ENCODE data around the gene TSKS. TPM values are rescaled to one million over a fixed set of nuclear protein-coding genes. Genes with fewer than 3 reads are reported as not detected.
A peak's percentile ranks its signal among the peaks of the same experiment; 100 is the strongest.
"Not testable (repeated sequence)": the region's sequence is repeated elsewhere in the genome, so short reads cannot be mapped to it uniquely, and the experiment has no call there.

The TSKS gene
- total and polyA plus RNA-seq, 2 donors: 0.26 to 1.2 TPM

GRCh38 chr19:49744946-49745381 lies 18.1 kb downstream of the TSKS start:
- Histone ChIP-seq H3K36me3 (ENCODE audit: insufficient read depth) (no peaks in the 10 kb centered on the region), H3K4me3 (ENCODE audit: low read depth, low read length) (no peak overlapping the region), H3K27ac (ENCODE audit: low read depth) (no peak overlapping the region), H3K4me1 (ENCODE audit: insufficient read depth) (peaks cover 2% of the 10 kb centered on the region)
- 95% methylated on average over 23 of the region's 23 CpGs for WGBS
- no peak for DNase-seq (ENCODE audit: extremely low spot score)

GRCh38 chr19:49741210-49741844 lies 21.8 kb downstream of the TSKS start:
- Histone ChIP-seq H3K4me3 (ENCODE audit: low read depth, low read length) (no peak overlapping the region), H3K36me3 (ENCODE audit: insufficient read depth) (no peaks in the 10 kb centered on the region), H3K27ac (ENCODE audit: low read depth) (no peak overlapping the region), H3K4me1 (ENCODE audit: insufficient read depth) (peaks cover 2% of the 10 kb centered on the region)
- WGBS: 89% methylated on average over 9 of the region's 9 CpGs
- no peak for DNase-seq (ENCODE audit: extremely low spot score)

- H3K4me1 ChIP-seq (ENCODE audit: insufficient read depth): peaks cover 2% of the 10 kb centered on the region
- H3K27ac ChIP-seq (ENCODE audit: low read depth): no peak overlapping the region
- DNase-seq (ENCODE audit: extremely low spot score): no peak
- no peak overlapping the region for H3K4me3 ChIP-seq (ENCODE audit: low read depth, low read length)
- 80% methylated on average over 10 of the region's 10 CpGs for WGBS
- no peaks in the 10 kb centered on the region for H3K36me3 ChIP-seq (ENCODE audit: insufficient read depth)
Measured at GRCh38 chr19:49739933-49740332, 23.2 kb downstream of the TSKS start.

- DNase-seq (ENCODE audit: extremely low spot score): no peak
- H3K36me3 ChIP-seq (ENCODE audit: insufficient read depth): no peaks in the 10 kb centered on the region
- WGBS: 87% methylated on average over 1 of the region's 1 CpG
- H3K4me3 ChIP-seq (ENCODE audit: low read depth, low read length): no peak overlapping the region
- H3K27ac ChIP-seq (ENCODE audit: low read depth): no peak overlapping the region
- H3K4me1 ChIP-seq (ENCODE audit: insufficient read depth): peaks cover 2% of the 10 kb centered on the region
Measured at GRCh38 chr19:49739098-49739497, 24.0 kb downstream of the TSKS start.

GRCh38 chr19:49738268-49738667 lies 24.8 kb downstream of the TSKS start:
- Histone ChIP-seq H3K4me1 (ENCODE audit: insufficient read depth) (peaks cover 2% of the 10 kb centered on the region), H3K27ac (ENCODE audit: low read depth) (no peak overlapping the region), H3K4me3 (ENCODE audit: low read depth, low read length) (no peak overlapping the region), H3K36me3 (ENCODE audit: insufficient read depth) (no peaks in the 10 kb centered on the region)
- WGBS: 85% methylated on average over 4 of the region's 4 CpGs
- DNase-seq (ENCODE audit: extremely low spot score): no peak

GRCh38 chr19:49730166-49730565 lies 32.9 kb downstream of the TSKS start:
- Histone ChIP-seq H3K4me3 (ENCODE audit: low read depth, low read length) (no peak overlapping the region), H3K27ac (ENCODE audit: low read depth) (no peak overlapping the region), H3K36me3 (ENCODE audit: insufficient read depth) (no peaks in the 10 kb centered on the region), H3K4me1 (ENCODE audit: insufficient read depth) (no peaks in the 10 kb centered on the region)
- WGBS: 75% methylated on average over 5 of the region's 5 CpGs
- no peak for DNase-seq (ENCODE audit: extremely low spot score)

- peak; percentile 83 for DNase-seq (ENCODE audit: extremely low spot score)
- WGBS: 25% methylated on average over 23 of the region's 23 CpGs
- Histone ChIP-seq H3K4me1 (ENCODE audit: insufficient read depth) (no peaks in the 10 kb centered on the region), H3K4me3 (ENCODE audit: low read depth, low read length) (no peak overlapping the region), H3K36me3 (ENCODE audit: insufficient read depth) (no peaks in the 10 kb centered on the region), H3K27ac (ENCODE audit: low read depth) (no peak overlapping the region)
Measured at GRCh38 chr19:49727217-49728030, 35.7 kb downstream of the TSKS start.

- H3K4me3 ChIP-seq (ENCODE audit: low read depth, low read length); H3K27ac ChIP-seq (ENCODE audit: low read depth); DNase-seq (ENCODE audit: extremely low spot score); H3K36me3 ChIP-seq (ENCODE audit: insufficient read depth); H3K4me1 ChIP-seq (ENCODE audit: insufficient read depth): not testable (repeated sequence)
- WGBS: 74% methylated on average over 22 of the region's 22 CpGs
Measured at GRCh38 chr19:49719420-49719819, 43.7 kb downstream of the TSKS start.

GRCh38 chr19:49718991-49719390 lies 44.1 kb downstream of the TSKS start:
- 76% methylated on average over 6 of the region's 6 CpGs for WGBS
- DNase-seq (ENCODE audit: extremely low spot score): no peak
- Histone ChIP-seq H3K4me1 (ENCODE audit: insufficient read depth) (no peaks in the 10 kb centered on the region), H3K4me3 (ENCODE audit: low read depth, low read length) (no peak overlapping the region), H3K27ac (ENCODE audit: low read depth) (no peak overlapping the region), H3K36me3 (ENCODE audit: insufficient read depth) (no peaks in the 10 kb centered on the region)

- 83% methylated on average over 8 of the region's 8 CpGs for WGBS
- no peak overlapping the region for H3K27ac ChIP-seq (ENCODE audit: low read depth)
- no peaks in the 10 kb centered on the region for H3K36me3 ChIP-seq (ENCODE audit: insufficient read depth)
- DNase-seq (ENCODE audit: extremely low spot score): no peak
- H3K4me3 ChIP-seq (ENCODE audit: low read depth, low read length): no peak overlapping the region
- no peaks in the 10 kb centered on the region for H3K4me1 ChIP-seq (ENCODE audit: insufficient read depth)
Measured at GRCh38 chr19:49718511-49718910, 44.6 kb downstream of the TSKS start.

- DNase-seq (ENCODE audit: extremely low spot score): no peak
- H3K36me3 ChIP-seq (ENCODE audit: insufficient read depth): no peaks in the 10 kb centered on the region
- no peak overlapping the region for H3K4me3 ChIP-seq (ENCODE audit: low read depth, low read length)
- 72% methylated on average over 3 of the region's 3 CpGs for WGBS
- no peak overlapping the region for H3K27ac ChIP-seq (ENCODE audit: low read depth)
- H3K4me1 ChIP-seq (ENCODE audit: insufficient read depth): no peaks in the 10 kb centered on the region
Measured at GRCh38 chr19:49716154-49716553, 47.0 kb downstream of the TSKS start.

- Histone ChIP-seq H3K27ac (ENCODE audit: low read depth) (no peak overlapping the region), H3K36me3 (ENCODE audit: insufficient read depth) (no peaks in the 10 kb centered on the region)
- 67% methylated on average over 8 of the region's 8 CpGs for WGBS
Measured at GRCh38 chr19:49713236-49713845, 49.8 kb downstream of the TSKS start.

GRCh38 chr19:49712397-49712859 lies 50.7 kb downstream of the TSKS start:
- 60% methylated on average over 20 of the region's 20 CpGs for WGBS
- Histone ChIP-seq H3K27ac (ENCODE audit: low read depth) (no peak overlapping the region), H3K4me3 (ENCODE audit: low read depth, low read length) (no peak overlapping the region), H3K4me1 (ENCODE audit: insufficient read depth) (no peaks in the 10 kb centered on the region), H3K36me3 (ENCODE audit: insufficient read depth) (no peaks in the 10 kb centered on the region)
- no peak for DNase-seq (ENCODE audit: extremely low spot score)

More at GRCh38 chr19:49713236-49713845, 49.8 kb downstream of the TSKS start:
- H3K4me3 ChIP-seq (ENCODE audit: low read depth, low read length): no peak overlapping the region
- DNase-seq (ENCODE audit: extremely low spot score): no peak
- no peaks in the 10 kb centered on the region for H3K4me1 ChIP-seq (ENCODE audit: insufficient read depth)

All from urinary bladder (tissue), 4 donors.